Vein endothelial cell (primary cell): ENCODE data around the gene CYB561D2. TPM values are rescaled to one million over a fixed set of nuclear protein-coding genes. Genes with fewer than 3 reads are reported as not detected.

Experiments used
- total RNA-seq: library from RNA; depleted of rRNA; stranded (reverse); fragments of >200 nt; gene quantifications from 2 replicates; pipeline ENCODE4 v1.2.3, GENCODE V29; 2012

The CYB561D2 gene
- 11.1 and 12.4 TPM in 2 replicates for total RNA-seq

GRCh38 chr3:50350527-50351322 is at the start of gene CYB561D2, which contains the start of gene NPRL2:
Gene CYB561D2, plus strand, starts transcription at chr3:50350862. Its CDS starts 572 bp downstream, at chr3:50351434.
Gene NPRL2, minus strand, starts transcription at chr3:50350775. Its CDS starts 123 bp downstream, at chr3:50350652.

GRCh38 chr3:50303013-50303815 is 47.4 kb upstream of the CYB561D2 start, which contains the start of gene HYAL1:
Gene HYAL1, minus strand, starts transcription at chr3:50303574. Its CDS starts 618 bp downstream, at chr3:50302956.

GRCh38 chr3:50322386-50323091 is 28.1 kb upstream of the CYB561D2 start, which contains the start of gene HYAL2:
Gene HYAL2, minus strand, starts transcription at chr3:50322745. Its CDS starts 2,256 bp downstream, at chr3:50320489.

GRCh38 chr3:50327943-50328691 is 22.5 kb upstream of the CYB561D2 start, which contains the start of gene TUSC2:
Gene TUSC2, minus strand, starts transcription at chr3:50328223. Its CDS starts 124 bp downstream, at chr3:50328099.

GRCh38 chr3:50340448-50341329 is 10.0 kb upstream of the CYB561D2 start, which contains the start of gene RASSF1:
Gene RASSF1, minus strand, starts transcription at chr3:50340836. Its CDS starts 31 bp downstream, at chr3:50340805.

GRCh38 chr3:50345586-50346234 is 5.0 kb upstream of the CYB561D2 start, which contains the start of gene ZMYND10:
Gene ZMYND10, minus strand, starts transcription at chr3:50345732. Its CDS starts 153 bp downstream, at chr3:50345579.

GRCh38 chr3:50358911-50359759 is 8.5 kb downstream of the CYB561D2 start, which contains the start of gene TMEM115:
Gene TMEM115, minus strand, starts transcription at chr3:50359521. Its CDS starts 458 bp downstream, at chr3:50359063.

Other genes with a start within 250 kb of the CYB561D2 start
- gene SEMA3F, start 195.5 kb upstream of the CYB561D2 start, total RNA-seq: 38.3 and 76.8 TPM in 2 replicates
- gene GNAT1, start 159.3 kb upstream of the CYB561D2 start, total RNA-seq: not detected in 2 replicates
- not detected in 2 replicates for gene SLC38A3, start 145.6 kb upstream of the CYB561D2 start, total RNA-seq
- gene GNAI2, start 114.7 kb upstream of the CYB561D2 start, total RNA-seq: 732 and 810 TPM in 2 replicates
- gene SEMA3B, start 81.7 kb upstream of the CYB561D2 start, total RNA-seq: 0.65 and 1.1 TPM in 2 replicates
- not detected in 2 replicates for gene LSMEM2, start 71.8 kb upstream of the CYB561D2 start, total RNA-seq
- 127 TPM in 2 replicates for gene IFRD2, start 58.4 kb upstream of the CYB561D2 start, total RNA-seq
- gene HYAL3, start 51.5 kb upstream of the CYB561D2 start, total RNA-seq: 11.0 and 11.8 TPM in 2 replicates
- 10.8 and 11.1 TPM in 2 replicates for gene NAA80, start 51.5 kb upstream of the CYB561D2 start, total RNA-seq
- 2.8 and 3.9 TPM in 2 replicates for gene HYAL1, start 47.3 kb upstream of the CYB561D2 start, total RNA-seq
- 582 and 661 TPM in 2 replicates for gene HYAL2, start 28.1 kb upstream of the CYB561D2 start, total RNA-seq
- 37.2 and 46.3 TPM in 2 replicates for gene TUSC2, start 22.6 kb upstream of the CYB561D2 start, total RNA-seq
- gene RASSF1, start 10.0 kb upstream of the CYB561D2 start, total RNA-seq: 12.7 and 15.1 TPM in 2 replicates
- gene ZMYND10, start 5.1 kb upstream of the CYB561D2 start, total RNA-seq: 0.19 TPM in 1 of 2 replicates, not detected in the other
- gene NPRL2, start 87 bp upstream of the CYB561D2 start, total RNA-seq: 16.6 and 21.9 TPM in 2 replicates
- 63.0 and 73.2 TPM in 2 replicates for gene TMEM115, start 8.7 kb downstream of the CYB561D2 start, total RNA-seq
- under 0.01 TPM in 1 of 2 replicates, not detected in the other for gene CACNA2D2, start 152.8 kb downstream of the CYB561D2 start, total RNA-seq
- 1.3 and 4.3 TPM in 2 replicates for gene C3orf18, start 216.9 kb downstream of the CYB561D2 start, total RNA-seq
- 7.8 and 9.8 TPM in 2 replicates for gene HEMK1, start 218.7 kb downstream of the CYB561D2 start, total RNA-seq